Chondrocyte (in vitro differentiated cells): Measurements from ENCODE around the gene WDR46. TPM values are rescaled to one million over a fixed set of nuclear protein-coding genes. Genes with fewer than 3 reads are reported as not detected.
A peak's percentile ranks its signal among the peaks of the same experiment; 100 is the strongest.

Experiments
- DNase-seq: peaks from one replicate; pipeline ENCODE4 v3.0.0; 2021; ENCODE audit warnings: mixed read lengths, low spot score
- H3K27ac Mint-ChIP-seq: one replicate; pipeline ENCODE4 v1.8.0; 2021; ENCODE audit warnings: mild to moderate bottlenecking, moderate library complexity, mixed read lengths; ENCODE audit not compliant: unreplicated experiment
- H3K27me3 Mint-ChIP-seq: 2 replicates; pipeline ENCODE4 v1.8.0; 2021; ENCODE audit warnings: low read depth, mixed read lengths
- H3K36me3 Mint-ChIP-seq: 2 replicates; pipeline ENCODE4 v1.8.0; 2021; ENCODE audit warnings: low read depth, mixed read lengths
- H3K4me1 Mint-ChIP-seq: 2 replicates; pipeline ENCODE4 v1.8.0; 2021; ENCODE audit warnings: low read depth, mild to moderate bottlenecking, mixed read lengths
- H3K4me3 Mint-ChIP-seq: one replicate; pipeline ENCODE4 v1.8.0; 2021; ENCODE audit warnings: mild to moderate bottlenecking, moderate library complexity, mixed read lengths; ENCODE audit not compliant: unreplicated experiment
- H3K9me3 Mint-ChIP-seq: 2 replicates; pipeline ENCODE4 v1.8.0; 2021; ENCODE audit warnings: low read depth, mixed read lengths
- total RNA-seq: library from RNA; stranded (reverse); gene quantifications from 3 replicates; pipeline ENCODE4 v1.2.1, GENCODE V29; 2021
- TF ChIP-seq, protein P1 (sequence below): fragments of 200-600 bp; sonication (generic); IDR thresholded peaks from 2 replicates; pipeline ENCODE4 v1.5.0; 2021; ENCODE audit warnings: antibody characterized with exemption, mild to moderate bottlenecking, moderate library complexity

WDR46 gene
- total RNA-seq, 1 donor from 2014 or later: 48.1 TPM

DNA sequence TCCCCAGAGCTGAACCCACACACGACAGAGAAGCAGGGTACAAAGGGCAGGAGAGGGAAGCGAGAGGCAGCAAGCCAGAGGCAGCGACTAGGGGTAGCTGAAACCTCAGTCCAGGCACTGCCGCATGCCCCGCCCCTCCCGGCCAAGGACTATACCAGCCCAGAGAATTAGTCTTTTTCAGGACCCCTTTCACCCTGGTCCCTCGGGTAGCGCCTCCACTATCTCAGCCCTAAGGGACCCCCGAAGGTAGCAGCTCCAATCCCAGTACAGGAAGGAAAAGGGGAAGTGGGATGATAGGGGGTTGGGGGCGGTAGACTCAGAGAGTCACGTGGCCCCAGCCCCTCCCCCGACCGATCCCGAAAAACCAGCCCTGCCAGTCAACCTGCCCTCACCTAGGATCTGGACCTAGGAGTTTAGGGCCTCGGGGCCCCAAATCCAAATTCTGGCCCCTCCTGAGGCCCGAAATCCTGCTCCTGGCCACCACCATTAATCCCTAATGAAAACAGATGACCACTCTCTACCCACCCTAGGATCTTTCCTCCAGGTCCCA, 8.4 kb upstream of the WDR46 start:
- TF ChIP-seq, protein P1, sequence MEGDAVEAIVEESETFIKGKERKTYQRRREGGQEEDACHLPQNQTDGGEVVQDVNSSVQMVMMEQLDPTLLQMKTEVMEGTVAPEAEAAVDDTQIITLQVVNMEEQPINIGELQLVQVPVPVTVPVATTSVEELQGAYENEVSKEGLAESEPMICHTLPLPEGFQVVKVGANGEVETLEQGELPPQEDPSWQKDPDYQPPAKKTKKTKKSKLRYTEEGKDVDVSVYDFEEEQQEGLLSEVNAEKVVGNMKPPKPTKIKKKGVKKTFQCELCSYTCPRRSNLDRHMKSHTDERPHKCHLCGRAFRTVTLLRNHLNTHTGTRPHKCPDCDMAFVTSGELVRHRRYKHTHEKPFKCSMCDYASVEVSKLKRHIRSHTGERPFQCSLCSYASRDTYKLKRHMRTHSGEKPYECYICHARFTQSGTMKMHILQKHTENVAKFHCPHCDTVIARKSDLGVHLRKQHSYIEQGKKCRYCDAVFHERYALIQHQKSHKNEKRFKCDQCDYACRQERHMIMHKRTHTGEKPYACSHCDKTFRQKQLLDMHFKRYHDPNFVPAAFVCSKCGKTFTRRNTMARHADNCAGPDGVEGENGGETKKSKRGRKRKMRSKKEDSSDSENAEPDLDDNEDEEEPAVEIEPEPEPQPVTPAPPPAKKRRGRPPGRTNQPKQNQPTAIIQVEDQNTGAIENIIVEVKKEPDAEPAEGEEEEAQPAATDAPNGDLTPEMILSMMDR: no peak
- H3K4me1 Mint-ChIP-seq: peaks cover 36% of the 10 kb centered on the region
- H3K27ac Mint-ChIP-seq: peak overlapping the region; percentile 74
- DNase-seq: no peak
- peaks cover 7% of the 10 kb centered on the region for H3K36me3 Mint-ChIP-seq
- no peaks in the 10 kb centered on the region for H3K9me3 Mint-ChIP-seq
- H3K27me3 Mint-ChIP-seq: no peaks in the 10 kb centered on the region
- peak overlapping the region; percentile 98 for H3K4me3 Mint-ChIP-seq

DNA sequence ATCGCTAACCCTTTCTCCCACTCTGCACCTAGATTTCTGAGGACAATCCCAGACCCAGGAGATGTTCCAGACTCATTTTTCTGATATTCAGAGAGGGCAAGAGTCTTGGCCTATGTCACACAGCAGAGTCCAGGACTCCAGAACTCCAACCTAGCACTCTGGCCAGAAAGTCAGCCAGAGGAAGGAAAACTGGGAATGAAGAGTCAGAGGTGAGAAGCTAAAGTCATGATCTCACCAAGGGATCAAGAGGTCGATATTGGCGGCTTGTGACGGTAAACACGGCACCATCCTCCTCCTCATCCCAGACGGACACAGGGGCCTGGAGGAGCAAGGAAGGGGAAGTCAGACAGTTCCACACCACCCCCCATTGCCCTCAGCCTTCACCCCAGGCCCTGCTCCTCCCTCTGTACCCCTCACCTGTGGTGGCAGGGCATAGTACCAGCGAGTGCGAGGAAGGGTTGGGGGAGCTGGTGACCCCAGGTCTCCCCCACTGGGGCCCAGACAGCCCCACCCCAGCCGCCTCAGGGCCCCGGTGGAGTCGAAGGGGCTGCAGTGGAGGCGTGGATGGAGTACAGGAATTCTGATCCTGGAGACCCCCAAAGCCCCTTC, 7.9 kb upstream of the WDR46 start:
- Mint-ChIP-seq H3K27ac (peak overlapping the region; percentile 74), H3K27me3 (no peaks in the 10 kb centered on the region), H3K4me3 (peak overlapping the region; percentile 98), H3K4me1 (peaks cover 36% of the 10 kb centered on the region), H3K9me3 (no peaks in the 10 kb centered on the region), H3K36me3 (peaks cover 8% of the 10 kb centered on the region)
- no peak for DNase-seq
- TF ChIP-seq, protein P1: no peak

DNA sequence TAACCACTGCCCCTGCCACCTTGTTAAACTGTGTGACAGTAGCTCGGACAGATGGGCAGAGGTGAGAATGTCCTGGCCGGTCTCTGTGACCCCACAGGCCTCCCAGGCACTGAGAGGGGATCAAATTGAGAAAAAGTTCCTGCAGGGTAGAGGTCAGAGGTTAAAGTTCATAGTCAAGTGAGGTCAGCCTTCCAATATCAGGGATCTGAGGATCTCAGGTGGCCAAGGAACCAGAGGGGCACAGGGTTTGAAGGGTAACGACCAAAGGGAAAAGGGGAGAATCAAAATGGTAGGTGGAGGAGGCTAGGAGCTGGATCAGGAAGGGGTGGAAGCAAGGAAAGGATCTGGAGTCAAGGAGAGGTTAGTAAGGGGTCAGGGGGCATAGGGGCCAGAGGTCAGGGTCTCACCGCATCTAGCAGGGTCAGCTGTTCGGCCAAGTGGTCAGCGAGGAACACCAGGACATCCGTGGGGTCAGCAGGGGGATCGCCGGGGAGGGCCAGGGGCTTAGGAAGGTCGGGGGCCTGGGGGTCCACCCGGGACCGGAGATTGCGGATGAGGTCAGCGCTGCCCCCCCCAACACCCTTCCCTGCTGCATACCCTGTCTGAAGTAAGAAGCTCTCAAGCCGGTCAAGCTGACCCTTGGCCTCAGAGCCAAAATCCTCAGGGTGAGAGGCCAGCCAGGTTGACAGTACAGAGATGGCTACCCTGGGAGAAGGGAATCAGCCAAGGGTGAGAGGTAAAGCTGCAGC, 6.8 kb upstream of the WDR46 start:
- peak; percentile 51 for DNase-seq
- H3K4me1 Mint-ChIP-seq: peaks cover 30% of the 10 kb centered on the region
- TF ChIP-seq, protein P1: no peak
- H3K4me3 Mint-ChIP-seq: no peak overlapping the region
- H3K36me3 Mint-ChIP-seq: peaks cover 6% of the 10 kb centered on the region
- no peak overlapping the region for H3K27ac Mint-ChIP-seq
- H3K27me3 Mint-ChIP-seq: no peaks in the 10 kb centered on the region
- no peaks in the 10 kb centered on the region for H3K9me3 Mint-ChIP-seq

DNA sequence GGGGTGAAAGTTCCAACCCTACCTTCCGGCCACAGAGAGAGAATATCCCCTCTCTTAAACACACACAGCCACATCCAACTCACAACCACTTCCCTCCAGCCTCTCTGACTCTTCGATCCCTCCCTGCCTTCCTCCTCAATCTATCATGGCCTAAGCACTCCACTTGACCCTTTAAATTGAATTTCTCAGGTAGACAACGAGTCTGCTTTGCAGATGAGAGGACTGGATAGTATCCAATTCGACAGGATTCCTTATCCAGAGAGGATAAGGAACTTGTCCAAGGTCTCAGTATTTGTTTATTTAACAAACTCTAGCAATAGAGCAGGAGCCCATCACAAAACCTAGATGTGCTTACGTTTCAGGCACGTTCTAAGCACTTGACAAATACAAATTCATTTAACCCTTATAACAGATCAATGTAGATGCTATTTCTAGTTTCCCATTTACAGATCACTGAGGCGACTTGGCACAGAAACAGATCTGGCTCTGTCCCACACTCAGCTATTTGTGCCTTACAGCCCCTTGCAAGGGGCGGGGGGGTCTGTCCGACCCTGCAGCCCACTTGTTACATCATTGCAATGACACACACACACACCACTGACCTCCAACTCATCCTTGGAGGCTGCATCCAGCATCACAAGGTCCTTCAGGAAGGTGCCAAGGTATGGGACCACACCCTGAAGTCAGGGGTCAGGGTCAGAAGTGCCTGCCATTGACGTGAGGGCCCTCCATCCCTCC, 5.2 kb upstream of the WDR46 start:
- DNase-seq: peak; percentile 20
- H3K4me1 Mint-ChIP-seq: peaks cover 34% of the 10 kb centered on the region
- TF ChIP-seq, protein P1: no peak
- H3K27ac Mint-ChIP-seq: no peak overlapping the region
- no peak overlapping the region for H3K4me3 Mint-ChIP-seq
- no peaks in the 10 kb centered on the region for H3K9me3 Mint-ChIP-seq
- peaks cover 6% of the 10 kb centered on the region for H3K36me3 Mint-ChIP-seq
- no peaks in the 10 kb centered on the region for H3K27me3 Mint-ChIP-seq

DNA sequence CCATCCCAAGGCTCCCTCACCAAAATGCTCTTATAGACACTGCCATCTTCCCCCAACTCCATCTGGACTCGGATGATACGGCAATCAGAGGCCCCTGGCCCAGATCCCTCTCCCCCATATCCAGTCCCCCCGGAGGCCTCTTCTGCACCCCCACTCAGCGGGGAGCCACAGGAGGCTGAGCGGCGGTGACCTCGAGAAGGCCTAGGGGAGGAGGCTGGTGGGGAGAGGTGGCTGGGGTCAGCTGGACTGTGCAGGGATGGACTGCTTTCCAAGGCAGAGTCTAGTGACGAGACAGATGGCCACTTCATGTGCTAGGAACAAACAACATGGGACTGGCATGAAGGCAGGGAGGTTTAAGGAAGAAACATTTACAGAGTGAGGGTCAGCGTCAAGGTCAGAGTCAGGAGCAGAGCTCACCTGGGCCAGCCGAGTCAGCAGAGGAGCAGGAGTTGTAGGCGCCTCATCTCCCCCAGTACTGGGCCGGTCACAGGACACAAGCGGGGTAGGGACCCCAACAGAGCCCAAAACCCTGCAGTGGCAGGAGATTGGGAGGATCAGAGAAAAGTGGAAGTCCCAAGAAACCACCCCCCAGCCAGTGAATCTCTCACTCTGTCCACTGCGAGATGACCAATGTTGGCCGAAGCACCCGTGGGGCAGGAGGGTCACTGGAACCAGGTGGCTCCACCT, 4.1 kb upstream of the WDR46 start:
- H3K9me3 Mint-ChIP-seq: no peaks in the 10 kb centered on the region
- DNase-seq: peak; percentile 83

More for the DNA sequence above, 4.1 kb upstream of the WDR46 start:
- H3K36me3 Mint-ChIP-seq: peaks cover 6% of the 10 kb centered on the region
- TF ChIP-seq, protein P1: no peak
- H3K4me1 Mint-ChIP-seq: peaks cover 42% of the 10 kb centered on the region
- no peak overlapping the region for H3K27ac Mint-ChIP-seq
- H3K27me3 Mint-ChIP-seq: no peaks in the 10 kb centered on the region
- H3K4me3 Mint-ChIP-seq: no peak overlapping the region
